OCI-LY7 (cell line): Measurements from ENCODE around the gene PCYT1A.

Experiments used
- CTCF ChIP-seq: fragments of 200-600 bp; sonication (generic); conservative IDR thresholded peaks from 2 replicates; pipeline ENCODE4 v1.5.1; 2014; ENCODE audit warnings: mild to moderate bottlenecking, antibody characterized with exemption, low read length, moderate library complexity, mixed read lengths
- EZH2phosphoT487 ChIP-seq: fragments of 200-600 bp; sonication (generic); IDR thresholded peaks from 2 replicates; pipeline ENCODE4 v1.6.1; 2018; ENCODE audit warnings: low read depth, borderline replicate concordance, mild to moderate bottlenecking, mixed run types, antibody characterized with exemption, low read length, moderate library complexity, mixed read lengths

GRCh38 chr3:196238612-196239560 lies 48.6 kb downstream of the PCYT1A start:
- TF ChIP-seq EZH2phosphoT487 (no peak), CTCF (no peak)
